SK-N-SH treated with all-trans-retinoic acid at 6 μM for 48 hours (cell line): ENCODE results near the gene TMEM91.
A peak's percentile ranks its signal among the peaks of the same experiment; 100 is the strongest.

Experiments
- ATAC-seq: fragments of 200-7000 bp; cut with Tn5 transposase; 3 replicates; pipeline ENCODE4 v1.9.1; 2020; ENCODE audit warnings: mild to moderate bottlenecking, moderate library complexity
- ARNTL ChIP-seq: fragments of 450-650 bp; formaldehyde crosslinking; IDR thresholded peaks from 2 replicates; pipeline ENCODE4 v1.5.0; 2020; ENCODE audit warnings: low read depth, mild to moderate bottlenecking, moderate library complexity, borderline replicate concordance
- CSDC2 ChIP-seq: fragments of 250-450 bp; sonication (Bioruptor Pico); IDR thresholded peaks from 2 replicates; pipeline ENCODE4 v1.5.0; 2020; ENCODE audit warnings: mild to moderate bottlenecking, moderate library complexity
- ESRRG ChIP-seq: fragments of 250-450 bp; sonication (Bioruptor Pico); IDR thresholded peaks from 2 replicates; pipeline ENCODE4 v1.6.1; 2021; ENCODE audit warnings: mild to moderate bottlenecking
- GLIS3 ChIP-seq: fragments of 250-450 bp; sonication (Bioruptor Pico); IDR thresholded peaks from 2 replicates; pipeline ENCODE4 v1.5.0; 2020; ENCODE audit warnings: mild to moderate bottlenecking, moderate library complexity
- ISL1 ChIP-seq: fragments of 250-450 bp; sonication (Bioruptor Pico); IDR thresholded peaks from 2 replicates; pipeline ENCODE4 v2.1.2; 2022; ENCODE audit warnings: mild to moderate bottlenecking, moderate library complexity
- OSR1 ChIP-seq: fragments of 250-450 bp; sonication (Bioruptor Pico); IDR thresholded peaks from 2 replicates; pipeline ENCODE4 v1.8.0; 2022; ENCODE audit warnings: moderate library complexity, mild to moderate bottlenecking, inconsistent platforms
- PATZ1 ChIP-seq: fragments of 250-450 bp; sonication (Bioruptor Pico); IDR thresholded peaks from 2 replicates; pipeline ENCODE4 v1.8.0; 2020; ENCODE audit warnings: mild to moderate bottlenecking, moderate library complexity, borderline replicate concordance
- PPARA ChIP-seq: fragments of 250-450 bp; sonication (Bioruptor Pico); IDR thresholded peaks from 2 replicates; pipeline ENCODE4 v1.5.0; 2020; ENCODE audit warnings: mild to moderate bottlenecking, borderline replicate concordance
- RARB ChIP-seq: fragments of 250-450 bp; sonication (Bioruptor Pico); IDR thresholded peaks from 2 replicates; pipeline ENCODE4 v1.8.0; 2021; ENCODE audit warnings: mild to moderate bottlenecking, moderate library complexity
- TCF4 ChIP-seq: fragments of 250-450 bp; sonication (Bioruptor Pico); IDR thresholded peaks from 2 replicates; pipeline ENCODE4 v1.8.0; 2021; ENCODE audit warnings: mild to moderate bottlenecking, moderate library complexity, borderline replicate concordance
- TSHZ2 ChIP-seq: fragments of 250-450 bp; sonication (Bioruptor Pico); IDR thresholded peaks from 2 replicates; pipeline ENCODE4 v1.5.0; 2020; ENCODE audit warnings: mild to moderate bottlenecking, moderate library complexity
- ZC3H10 ChIP-seq: fragments of 250-450 bp; sonication (Bioruptor Pico); IDR thresholded peaks from 2 replicates; pipeline ENCODE4 v1.5.1; 2021; ENCODE audit warnings: mild to moderate bottlenecking, moderate library complexity
- ZFP3 ChIP-seq: fragments of 250-450 bp; sonication (Bioruptor Pico); IDR thresholded peaks from 2 replicates; pipeline ENCODE4 v1.5.0; 2020; ENCODE audit warnings: mild to moderate bottlenecking, moderate library complexity
- ZFP30 ChIP-seq: fragments of 450-650 bp; formaldehyde crosslinking; IDR thresholded peaks from 2 replicates; pipeline ENCODE4 v1.5.0; 2022; ENCODE audit warnings: mild to moderate bottlenecking, moderate library complexity
- ZNF565 ChIP-seq: fragments of 450-650 bp; formaldehyde crosslinking; conservative IDR thresholded peaks from 2 replicates; pipeline ENCODE4 v1.5.0; 2020; ENCODE audit warnings: low read depth, mild to moderate bottlenecking, moderate library complexity
- ZNF70 ChIP-seq: fragments of 450-650 bp; formaldehyde crosslinking; IDR thresholded peaks from 2 replicates; pipeline ENCODE4 v1.5.0; 2020; ENCODE audit warnings: mild to moderate bottlenecking, moderate library complexity
- ZNF8 ChIP-seq: fragments of 450-650 bp; formaldehyde crosslinking; IDR thresholded peaks from 2 replicates; pipeline ENCODE4 v1.5.0; 2020; ENCODE audit warnings: mild to moderate bottlenecking, moderate library complexity
- TF ChIP-seq, protein P1 (sequence below): fragments of 250-450 bp; sonication (Bioruptor Pico); IDR thresholded peaks from 2 replicates; pipeline ENCODE4 v1.5.1; 2020; ENCODE audit warnings: low read depth, mild to moderate bottlenecking, moderate library complexity
- TF ChIP-seq, protein P2 (sequence below): fragments of 250-450 bp; sonication (Bioruptor Pico); IDR thresholded peaks from 2 replicates; pipeline ENCODE4 v1.8.0; 2021; ENCODE audit warnings: low read depth, mild to moderate bottlenecking, moderate library complexity, borderline replicate concordance
- TF ChIP-seq, protein P3 (sequence below): fragments of 250-450 bp; sonication (Bioruptor Pico); IDR thresholded peaks from 2 replicates; pipeline ENCODE4 v1.5.1; 2021; ENCODE audit warnings: mild to moderate bottlenecking, moderate library complexity

TMEM91 gene

DNA sequence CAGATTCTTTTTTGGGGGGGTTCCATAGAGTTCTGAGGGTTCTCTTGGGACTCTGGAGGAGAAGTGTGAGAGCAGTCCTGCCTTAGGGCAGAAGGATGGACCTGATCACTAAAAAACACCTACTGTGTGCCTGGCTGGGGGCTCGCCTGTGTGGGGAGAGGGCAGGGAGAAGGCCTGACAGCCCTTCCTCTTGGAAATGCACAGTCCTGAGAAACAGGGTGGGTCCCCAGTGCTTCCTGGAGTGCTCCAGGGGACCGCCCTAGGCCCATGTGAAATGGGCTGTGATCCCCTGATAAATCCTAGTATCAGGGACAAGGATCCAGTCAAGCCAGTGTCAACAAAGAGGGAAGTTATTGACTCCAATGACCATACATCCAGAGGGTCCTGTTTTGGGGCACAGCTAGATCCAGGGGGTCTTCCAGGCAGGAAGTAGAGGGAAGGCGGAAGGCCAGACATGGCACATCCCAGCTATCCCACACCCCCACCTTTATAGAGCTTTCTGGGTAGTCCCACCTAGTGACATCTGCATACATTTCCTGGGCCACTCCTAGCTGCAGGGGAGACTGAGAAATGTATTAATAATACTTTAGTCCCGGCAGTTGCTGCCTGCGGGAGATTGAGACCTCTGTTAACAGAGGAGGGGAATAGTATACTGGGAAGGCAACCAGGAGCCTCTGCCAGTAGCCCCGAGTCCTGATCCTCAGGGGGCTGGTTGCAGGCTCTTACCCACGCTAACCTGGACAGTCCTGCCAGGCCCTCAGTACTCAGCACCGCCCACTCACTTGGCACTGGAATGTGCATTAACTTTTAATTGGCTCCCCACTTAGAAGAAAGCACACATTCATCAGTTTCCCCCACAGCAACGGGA is 35.0 kb downstream of the TMEM91 start:
- TF ChIP-seq ZFP30 (CRISPR knock-in tag) = no peak
- TF ChIP-seq ISL1 (CRISPR knock-in tag) = 0 out of 2 replicates have a peak, but pooled peaks have one; percentile 8
- no peak for TF ChIP-seq CSDC2 (CRISPR knock-in tag)
- no peak for ATAC-seq

DNA sequence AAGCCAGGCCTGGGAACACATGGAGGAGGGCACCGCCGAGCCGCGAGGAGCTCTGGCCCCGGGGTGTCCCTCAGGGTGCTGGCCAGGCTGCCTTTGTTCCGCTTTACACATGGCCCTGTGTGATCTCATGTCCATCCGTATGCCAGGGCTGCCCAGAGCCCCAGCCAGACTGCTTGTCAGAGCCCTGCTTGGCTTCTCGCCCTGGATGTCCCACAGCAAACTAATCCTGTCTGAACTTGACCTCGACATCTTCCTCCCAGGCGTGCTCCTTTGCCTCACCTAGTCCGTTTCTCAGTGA is 35.6 kb downstream of the TMEM91 start:
- ATAC-seq = no peak
- TF ChIP-seq ZFP3 (CRISPR knock-in tag) (0 out of 2 replicates have a peak, but pooled peaks have one; percentile 59), CSDC2 (CRISPR knock-in tag) (no peak), ZNF8 (CRISPR knock-in tag) (no peak)
- TF ChIP-seq, protein P1, sequence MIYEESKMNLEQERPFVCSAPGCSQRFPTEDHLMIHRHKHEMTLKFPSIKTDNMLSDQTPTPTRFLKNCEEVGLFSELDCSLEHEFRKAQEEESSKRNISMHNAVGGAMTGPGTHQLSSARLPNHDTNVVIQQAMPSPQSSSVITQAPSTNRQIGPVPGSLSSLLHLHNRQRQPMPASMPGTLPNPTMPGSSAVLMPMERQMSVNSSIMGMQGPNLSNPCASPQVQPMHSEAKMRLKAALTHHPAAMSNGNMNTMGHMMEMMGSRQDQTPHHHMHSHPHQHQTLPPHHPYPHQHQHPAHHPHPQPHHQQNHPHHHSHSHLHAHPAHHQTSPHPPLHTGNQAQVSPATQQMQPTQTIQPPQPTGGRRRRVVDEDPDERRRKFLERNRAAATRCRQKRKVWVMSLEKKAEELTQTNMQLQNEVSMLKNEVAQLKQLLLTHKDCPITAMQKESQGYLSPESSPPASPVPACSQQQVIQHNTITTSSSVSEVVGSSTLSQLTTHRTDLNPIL (CRISPR knock-in tag) = no peak

- TF ChIP-seq ISL1 (CRISPR knock-in tag) = no peak
- TF ChIP-seq ARNTL = no peak
- TF ChIP-seq RARB (CRISPR knock-in tag) = no peak
- no peak for TF ChIP-seq CSDC2 (CRISPR knock-in tag)
- no peak for TF ChIP-seq ZFP30 (CRISPR knock-in tag)
- TF ChIP-seq, protein P2, sequence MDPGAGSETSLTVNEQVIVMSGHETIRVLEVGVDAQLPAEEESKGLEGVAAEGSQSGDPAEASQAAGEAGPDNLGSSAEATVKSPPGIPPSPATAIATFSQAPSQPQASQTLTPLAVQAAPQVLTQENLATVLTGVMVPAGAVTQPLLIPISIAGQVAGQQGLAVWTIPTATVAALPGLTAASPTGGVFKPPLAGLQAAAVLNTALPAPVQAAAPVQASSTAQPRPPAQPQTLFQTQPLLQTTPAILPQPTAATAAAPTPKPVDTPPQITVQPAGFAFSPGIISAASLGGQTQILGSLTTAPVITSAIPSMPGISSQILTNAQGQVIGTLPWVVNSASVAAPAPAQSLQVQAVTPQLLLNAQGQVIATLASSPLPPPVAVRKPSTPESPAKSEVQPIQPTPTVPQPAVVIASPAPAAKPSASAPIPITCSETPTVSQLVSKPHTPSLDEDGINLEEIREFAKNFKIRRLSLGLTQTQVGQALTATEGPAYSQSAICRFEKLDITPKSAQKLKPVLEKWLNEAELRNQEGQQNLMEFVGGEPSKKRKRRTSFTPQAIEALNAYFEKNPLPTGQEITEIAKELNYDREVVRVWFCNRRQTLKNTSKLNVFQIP (CRISPR knock-in tag) = no peak
- no peak for TF ChIP-seq ZNF565 (CRISPR knock-in tag)
- no peak for TF ChIP-seq ZNF8 (CRISPR knock-in tag)
- no peak for TF ChIP-seq ESRRG
- no peak for TF ChIP-seq OSR1 (CRISPR knock-in tag)
- TF ChIP-seq ZFP3 (CRISPR knock-in tag) = no peak
- TF ChIP-seq PATZ1 (CRISPR knock-in tag) = no peak
- no peak for TF ChIP-seq ZNF70 (CRISPR knock-in tag)
- no peak for TF ChIP-seq ZC3H10 (CRISPR knock-in tag)
- TF ChIP-seq TSHZ2 (CRISPR knock-in tag) = no peak
- TF ChIP-seq GLIS3 (CRISPR knock-in tag) = no peak
- no peak for TF ChIP-seq TCF4 (CRISPR knock-in tag)
- TF ChIP-seq, protein P3, sequence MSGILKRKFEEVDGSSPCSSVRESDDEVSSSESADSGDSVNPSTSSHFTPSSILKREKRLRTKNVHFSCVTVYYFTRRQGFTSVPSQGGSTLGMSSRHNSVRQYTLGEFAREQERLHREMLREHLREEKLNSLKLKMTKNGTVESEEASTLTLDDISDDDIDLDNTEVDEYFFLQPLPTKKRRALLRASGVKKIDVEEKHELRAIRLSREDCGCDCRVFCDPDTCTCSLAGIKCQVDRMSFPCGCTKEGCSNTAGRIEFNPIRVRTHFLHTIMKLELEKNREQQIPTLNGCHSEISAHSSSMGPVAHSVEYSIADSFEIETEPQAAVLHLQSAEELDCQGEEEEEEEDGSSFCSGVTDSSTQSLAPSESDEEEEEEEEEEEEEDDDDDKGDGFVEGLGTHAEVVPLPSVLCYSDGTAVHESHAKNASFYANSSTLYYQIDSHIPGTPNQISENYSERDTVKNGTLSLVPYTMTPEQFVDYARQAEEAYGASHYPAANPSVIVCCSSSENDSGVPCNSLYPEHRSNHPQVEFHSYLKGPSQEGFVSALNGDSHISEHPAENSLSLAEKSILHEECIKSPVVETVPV (CRISPR knock-in tag) = no peak
- TF ChIP-seq PPARA (CRISPR knock-in tag) = no peak
- ATAC-seq = no peak
These were observed 36.6 kb downstream of the TMEM91 start for GRCh38 chr19:41412953-41413352.
